Astrocyte (in vitro differentiated cells and primary cell): Measurements from ENCODE around the gene PGM2L1. TPM values are rescaled to one million over a fixed set of nuclear protein-coding genes. Genes with fewer than 3 reads are reported as not detected.

Source experiments
- DNase-seq: peaks from one replicate; pipeline ENCODE4 v3.0.0-alpha.2; 2010; ENCODE audit warnings: low read depth
- FAIRE-seq: peaks from 2 replicates; lab custom pipeline; 2011; peaks lifted over from hg19 to GRCh38; lab: Jason Lieb, UNC
- H2AFZ ChIP-seq: 2 replicates; pipeline ENCODE4 v1.6.0; 2012; ENCODE audit warnings: low read depth, low read length, inconsistent platforms
- H3K27ac ChIP-seq: 2 replicates; pipeline ENCODE4 v1.5.1; 2011; ENCODE audit warnings: low read depth, low read length, inconsistent platforms
- H3K27me3 ChIP-seq: 2 replicates; pipeline ENCODE4 v1.6.0; 2011; ENCODE audit warnings: low read length, inconsistent platforms; ENCODE audit not compliant: insufficient read depth
- H3K36me3 ChIP-seq: 2 replicates; pipeline ENCODE4 v1.5.1; 2011; ENCODE audit warnings: low read length, inconsistent platforms; ENCODE audit not compliant: insufficient read depth
- H3K4me1 ChIP-seq: 2 replicates; pipeline ENCODE4 v1.5.1; 2011; ENCODE audit warnings: low read length, inconsistent platforms; ENCODE audit not compliant: insufficient read depth
- H3K4me2 ChIP-seq: 2 replicates; pipeline ENCODE4 v1.6.0; 2012; ENCODE audit warnings: low read length, inconsistent platforms
- H3K4me3 ChIP-seq: 2 replicates; pipeline ENCODE4 v1.5.1; 2011; ENCODE audit warnings: low read depth, mild to moderate bottlenecking, low read length, inconsistent platforms; ENCODE audit not compliant: insufficient read depth
- H3K79me2 ChIP-seq: 2 replicates; pipeline ENCODE4 v1.6.0; 2012; ENCODE audit warnings: mild to moderate bottlenecking, low read length, inconsistent platforms; ENCODE audit not compliant: insufficient read depth
- H3K9ac ChIP-seq: 2 replicates; pipeline ENCODE4 v1.6.0; 2012; ENCODE audit warnings: mild to moderate bottlenecking, low read length, inconsistent platforms
- H3K9me3 ChIP-seq: 2 replicates; pipeline ENCODE4 v1.5.1; 2012; ENCODE audit warnings: low read depth, mild to moderate bottlenecking, low read length, inconsistent platforms; ENCODE audit not compliant: insufficient read depth
- H4K20me1 ChIP-seq: 2 replicates; pipeline ENCODE4 v1.6.0; 2012; ENCODE audit warnings: low read length, inconsistent platforms; ENCODE audit not compliant: insufficient read depth
- H3K27ac Mint-ChIP-seq: one replicate; pipeline ENCODE4 v1.8.0; 2021; ENCODE audit warnings: mild to moderate bottlenecking, mixed read lengths; ENCODE audit not compliant: unreplicated experiment
- H3K27me3 Mint-ChIP-seq: one replicate; pipeline ENCODE4 v1.8.0; 2021; ENCODE audit warnings: low read depth, mixed read lengths; ENCODE audit not compliant: unreplicated experiment
- H3K36me3 Mint-ChIP-seq: one replicate; pipeline ENCODE4 v1.8.0; 2021; ENCODE audit warnings: low read depth, mixed read lengths; ENCODE audit not compliant: unreplicated experiment
- H3K4me1 Mint-ChIP-seq: one replicate; pipeline ENCODE4 v1.8.0; 2021; ENCODE audit warnings: low read depth, mixed read lengths; ENCODE audit not compliant: unreplicated experiment
- H3K4me3 Mint-ChIP-seq: one replicate; pipeline ENCODE4 v1.8.0; 2021; ENCODE audit warnings: mild to moderate bottlenecking, moderate library complexity, mixed read lengths; ENCODE audit not compliant: unreplicated experiment
- H3K9me3 Mint-ChIP-seq: one replicate; pipeline ENCODE4 v1.8.0; 2021; ENCODE audit warnings: mild to moderate bottlenecking, mixed read lengths; ENCODE audit not compliant: unreplicated experiment
- EZH2 ChIP-seq: IDR thresholded peaks from 2 replicates; pipeline ENCODE4 v1.6.1; 2012; ENCODE audit warnings: mild to moderate bottlenecking, low read length, inconsistent platforms; ENCODE audit not compliant: insufficient read depth
- total RNA-seq: library from RNA; stranded (reverse); gene quantifications from 2 replicates; pipeline ENCODE4 v1.2.1, GENCODE V29; 2021
- TF ChIP-seq, protein P1 (sequence below): IDR thresholded peaks from 2 replicates; pipeline ENCODE4 v1.5.1; 2011; ENCODE audit warnings: low read depth, mild to moderate bottlenecking, inconsistent platforms, low read length, moderate library complexity; ENCODE audit not compliant: insufficient read depth

PGM2L1 gene
- total RNA-seq, 1 donor from 2014 or later, result 43.6 TPM

DNA sequence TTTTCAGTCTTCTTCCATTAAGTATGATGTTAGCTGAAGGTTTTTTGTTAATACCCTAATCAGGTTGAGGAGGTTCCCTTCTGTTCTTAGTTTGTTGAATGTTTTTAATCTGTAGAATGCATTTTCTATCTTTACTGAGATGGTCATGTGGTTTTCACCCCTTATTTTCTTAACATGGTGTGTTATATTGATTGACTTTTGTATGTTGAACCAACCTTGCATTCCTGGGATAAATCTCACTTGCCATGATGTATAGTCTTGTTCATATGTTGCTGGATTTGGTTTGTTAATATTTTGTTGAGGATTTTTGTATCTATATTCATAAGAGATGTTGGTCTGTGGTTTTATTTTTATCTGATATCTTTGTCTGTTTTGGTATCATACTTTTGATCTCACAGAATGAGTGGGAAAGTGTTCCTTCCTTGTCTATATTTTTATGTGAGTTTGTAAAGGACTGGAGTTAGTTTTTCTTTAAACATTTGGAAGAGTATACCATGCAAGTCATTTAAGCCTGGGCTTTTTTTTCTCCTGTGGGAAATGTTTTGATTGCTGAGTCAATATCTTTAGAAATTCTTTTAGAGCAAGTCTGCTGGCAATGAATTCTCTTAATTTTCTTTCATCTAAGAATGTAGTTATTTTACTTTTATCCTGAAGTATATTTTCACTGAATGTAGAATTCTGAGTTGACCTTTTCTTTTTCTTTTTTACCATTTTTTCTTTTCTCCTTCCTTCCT, 81.3 kb downstream of the PGM2L1 start:
- Mint-ChIP-seq H3K36me3 (no peaks in the 10 kb centered on the region), H3K9me3 (peaks cover 18% of the 10 kb centered on the region), H3K4me3 (no peak overlapping the region), H3K4me1 (peaks cover 19% of the 10 kb centered on the region), H3K27me3 (peaks cover 4% of the 10 kb centered on the region), H3K27ac (peak overlapping the region; percentile 11)
- H3K79me2 ChIP-seq, result no peaks in the 10 kb centered on the region
- H3K4me1 ChIP-seq, result peaks cover 26% of the 10 kb centered on the region
- H4K20me1 ChIP-seq, result no peaks in the 10 kb centered on the region
- no peaks in the 10 kb centered on the region for H3K9me3 ChIP-seq
- no peak overlapping the region for H3K9ac ChIP-seq
- peak overlapping the region; percentile 23 for H3K4me2 ChIP-seq
- no peaks in the 10 kb centered on the region for H3K27me3 ChIP-seq
- no peaks in the 10 kb centered on the region for H3K36me3 ChIP-seq
- TF ChIP-seq, protein P1, sequence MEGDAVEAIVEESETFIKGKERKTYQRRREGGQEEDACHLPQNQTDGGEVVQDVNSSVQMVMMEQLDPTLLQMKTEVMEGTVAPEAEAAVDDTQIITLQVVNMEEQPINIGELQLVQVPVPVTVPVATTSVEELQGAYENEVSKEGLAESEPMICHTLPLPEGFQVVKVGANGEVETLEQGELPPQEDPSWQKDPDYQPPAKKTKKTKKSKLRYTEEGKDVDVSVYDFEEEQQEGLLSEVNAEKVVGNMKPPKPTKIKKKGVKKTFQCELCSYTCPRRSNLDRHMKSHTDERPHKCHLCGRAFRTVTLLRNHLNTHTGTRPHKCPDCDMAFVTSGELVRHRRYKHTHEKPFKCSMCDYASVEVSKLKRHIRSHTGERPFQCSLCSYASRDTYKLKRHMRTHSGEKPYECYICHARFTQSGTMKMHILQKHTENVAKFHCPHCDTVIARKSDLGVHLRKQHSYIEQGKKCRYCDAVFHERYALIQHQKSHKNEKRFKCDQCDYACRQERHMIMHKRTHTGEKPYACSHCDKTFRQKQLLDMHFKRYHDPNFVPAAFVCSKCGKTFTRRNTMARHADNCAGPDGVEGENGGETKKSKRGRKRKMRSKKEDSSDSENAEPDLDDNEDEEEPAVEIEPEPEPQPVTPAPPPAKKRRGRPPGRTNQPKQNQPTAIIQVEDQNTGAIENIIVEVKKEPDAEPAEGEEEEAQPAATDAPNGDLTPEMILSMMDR, result no peak
- peak; percentile 58 for DNase-seq
- H3K27ac ChIP-seq, result peak overlapping the region; percentile 88
- H2AFZ ChIP-seq, result no peak overlapping the region
- peak; percentile 32 for FAIRE-seq
- no peak overlapping the region for H3K4me3 ChIP-seq

DNA sequence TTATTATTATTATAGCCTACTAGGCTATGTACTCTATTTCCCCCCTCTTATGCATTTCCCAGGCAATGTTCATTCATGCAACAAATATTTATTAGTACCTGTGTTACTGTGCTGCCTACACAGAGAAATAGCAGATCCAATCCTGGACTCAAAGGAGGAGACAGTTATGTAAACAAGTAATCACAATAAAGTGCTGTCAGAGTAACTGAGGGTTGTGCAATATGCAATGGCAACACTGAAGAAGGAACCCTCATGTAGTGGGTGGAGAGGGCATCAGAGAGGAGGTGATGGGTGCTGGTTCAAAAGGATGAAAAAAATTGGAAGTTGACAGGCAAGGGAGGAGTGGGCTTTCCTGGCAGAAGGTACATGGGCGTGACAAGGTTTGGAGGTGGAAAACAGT, 85.9 kb downstream of the PGM2L1 start:
- Histone ChIP-seq H4K20me1 (no peaks in the 10 kb centered on the region), H3K9ac (no peak overlapping the region), H3K9me3 (no peaks in the 10 kb centered on the region), H3K4me3 (no peak overlapping the region), H3K27me3 (no peaks in the 10 kb centered on the region), H3K4me1 (peaks cover 10% of the 10 kb centered on the region), H2AFZ (no peak overlapping the region), H3K36me3 (no peaks in the 10 kb centered on the region), H3K27ac (no peak overlapping the region), H3K79me2 (peaks cover 3% of the 10 kb centered on the region), H3K4me2 (no peak overlapping the region)
- peaks cover 5% of the 10 kb centered on the region for H3K4me1 Mint-ChIP-seq
- H3K36me3 Mint-ChIP-seq, result no peaks in the 10 kb centered on the region
- TF ChIP-seq EZH2, result no peak
- TF ChIP-seq, protein P1, result no peak
- peaks cover 11% of the 10 kb centered on the region for H3K9me3 Mint-ChIP-seq
- FAIRE-seq, result no peak
- H3K27ac Mint-ChIP-seq, result no peak overlapping the region
- DNase-seq, result no peak
- H3K4me3 Mint-ChIP-seq, result no peak overlapping the region
- peaks cover 14% of the 10 kb centered on the region for H3K27me3 Mint-ChIP-seq

DNA sequence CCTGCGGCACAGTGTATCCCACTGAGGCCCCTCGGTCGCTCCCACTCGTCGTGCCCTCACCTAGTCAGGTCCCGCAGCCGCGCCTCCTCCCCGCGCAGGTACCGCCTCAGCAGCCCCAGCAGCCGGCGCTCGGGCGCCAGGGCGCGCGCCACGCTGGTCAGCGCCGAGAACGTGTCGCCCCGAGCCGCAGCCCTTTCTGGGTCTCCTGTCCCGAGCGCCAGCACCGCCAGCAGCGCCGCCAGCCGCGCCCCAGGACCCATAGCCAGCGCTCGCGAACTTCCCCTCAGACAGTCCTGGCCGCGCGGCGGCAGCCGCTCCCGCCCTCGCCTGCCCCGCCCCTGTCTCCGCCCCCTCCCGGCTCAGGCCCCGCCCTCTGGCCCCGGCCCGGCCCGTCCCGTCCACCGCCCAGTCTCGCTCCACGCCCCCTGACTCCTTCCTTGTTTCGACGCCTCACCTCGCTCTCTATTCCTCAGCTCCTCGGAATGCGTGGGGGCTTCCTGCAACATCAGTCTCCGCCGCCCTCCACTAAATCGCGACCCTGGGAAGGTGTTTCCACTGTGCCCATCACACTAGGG, 86.8 kb downstream of the PGM2L1 start, which contains the start of gene P4HA3:
Gene P4HA3 (minus strand): TSS at position 289 of the 575 bp plus-strand sequence. CDS start 29 bp downstream, at position 260.
- FAIRE-seq, result no peak
- peak within 1 kb of the TSS; percentile 92 for H3K4me2 ChIP-seq
- Mint-ChIP-seq H3K27me3 (peaks cover 16% of the 10 kb centered on the region), H3K4me3 (peak within 1 kb of the TSS; percentile 79), H3K4me1 (peaks cover 5% of the 10 kb centered on the region), H3K36me3 (no peaks in the 10 kb centered on the region), H3K27ac (no peak within 1 kb of the TSS), H3K9me3 (peaks cover 3% of the 10 kb centered on the region)
- H3K4me3 ChIP-seq, result peak within 1 kb of the TSS; percentile 62
- H3K27ac ChIP-seq, result no peak within 1 kb of the TSS
- no peaks in the 10 kb centered on the region for H3K27me3 ChIP-seq
- no peaks in the 10 kb centered on the region for H4K20me1 ChIP-seq
- H2AFZ ChIP-seq, result peak within 1 kb of the TSS; percentile 83
- no peak for TF ChIP-seq EZH2
- TF ChIP-seq, protein P1, result no peak
- peaks cover 3% of the 10 kb centered on the region for H3K79me2 ChIP-seq
- no peak for DNase-seq
- no peaks in the 10 kb centered on the region for H3K36me3 ChIP-seq
- H3K9ac ChIP-seq, result peak within 1 kb of the TSS; percentile 75
- H3K9me3 ChIP-seq, result no peaks in the 10 kb centered on the region
- H3K4me1 ChIP-seq, result peaks cover 13% of the 10 kb centered on the region
